GM18511 (cell line): Measurements from ENCODE around the gene KCNJ2.

Source experiments
- ATAC-seq: cut with Tn5 transposase; IDR thresholded peaks from one replicate; pipeline ENCODE4 v1.9.1; 2021; ENCODE audit warnings: mild to moderate bottlenecking, moderate library complexity; ENCODE audit not compliant: unreplicated experiment

Gene KCNJ2

GRCh38 chr17:70201872-70202419, 32.6 kb downstream of the KCNJ2 start:
- ATAC-seq = no peak

DNA sequence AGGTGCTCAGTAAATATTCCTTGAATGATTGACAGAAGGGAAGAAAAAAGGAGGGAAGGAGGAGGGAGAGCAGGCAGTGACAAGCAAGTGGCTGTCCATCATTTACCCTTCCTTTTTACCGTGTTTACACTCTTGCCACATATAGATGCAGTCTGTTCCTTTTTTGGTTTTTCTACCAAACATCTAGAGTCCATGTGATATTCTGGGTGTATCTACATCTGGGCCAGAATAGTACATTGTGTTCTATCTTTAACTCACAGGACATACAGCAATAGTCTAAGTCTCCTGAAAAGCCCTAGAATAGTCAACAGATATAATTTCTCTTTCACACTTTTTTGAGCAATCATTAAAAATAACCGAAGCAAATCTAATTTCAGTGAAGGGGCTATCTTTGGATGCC, 33.5 kb downstream of the KCNJ2 start:
- ATAC-seq = no peak

- ATAC-seq = no peak
These were observed 35.1 kb downstream of the KCNJ2 start for GRCh38 chr17:70204431-70204830.

DNA sequence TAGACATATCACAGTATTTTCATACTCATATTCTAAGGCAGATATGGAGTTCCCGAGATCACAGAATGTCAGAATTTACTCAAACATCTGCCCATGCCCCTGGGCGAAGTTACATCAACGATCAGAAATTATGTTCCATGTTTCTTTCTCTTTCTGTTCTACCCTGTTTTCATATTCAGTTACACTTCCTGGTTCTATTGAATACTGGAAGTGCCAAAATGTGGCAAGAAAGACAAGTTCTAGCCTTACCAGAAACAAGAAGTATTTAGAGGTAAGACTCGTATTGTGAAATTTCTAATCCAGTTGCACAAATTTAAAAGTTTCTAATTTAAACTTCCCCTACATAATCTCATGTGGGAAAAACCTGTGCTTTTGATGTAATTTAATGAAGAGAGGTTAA, 36.1 kb downstream of the KCNJ2 start:
- no peak for ATAC-seq

- no peak for ATAC-seq
These were observed 37.2 kb downstream of the KCNJ2 start for GRCh38 chr17:70206361-70207010.

- ATAC-seq = no peak
These were observed 37.9 kb downstream of the KCNJ2 start for GRCh38 chr17:70207184-70207583.

GRCh38 chr17:70208080-70208794, 38.9 kb downstream of the KCNJ2 start:
- ATAC-seq = no peak

DNA sequence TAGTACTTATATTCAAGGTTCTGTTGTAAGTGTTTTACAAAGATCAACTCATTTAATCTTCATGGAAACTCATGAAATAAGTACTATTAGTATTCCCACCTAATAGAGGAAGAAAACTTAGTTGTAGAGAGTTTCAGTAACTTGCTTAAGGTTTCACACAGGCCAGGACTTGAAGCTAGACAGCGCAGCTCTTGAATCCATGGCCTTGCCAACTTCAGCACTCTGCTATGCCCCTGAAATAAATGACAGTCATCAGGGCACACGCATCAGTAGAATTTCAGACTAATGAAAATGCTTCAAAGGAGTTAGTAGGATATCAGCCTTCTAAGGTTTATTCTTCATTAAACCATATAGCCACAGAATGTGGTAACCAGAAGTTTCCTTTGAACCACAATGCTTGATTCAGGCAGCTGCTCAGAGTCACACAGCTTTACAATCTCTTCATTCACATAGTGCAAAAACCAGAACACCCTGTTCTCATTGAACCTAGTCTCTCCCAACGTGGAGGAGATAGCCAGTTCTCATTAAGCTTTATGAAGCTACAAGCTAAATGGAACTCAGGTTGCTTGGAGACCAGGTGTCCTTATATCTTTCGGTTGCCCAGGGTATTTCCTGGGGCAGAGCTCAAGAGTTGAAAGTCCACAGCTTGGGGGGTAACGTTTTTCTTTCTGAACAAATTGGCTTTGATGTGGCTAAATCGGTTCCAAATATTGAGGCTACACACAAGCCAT, 39.7 kb downstream of the KCNJ2 start:
- ATAC-seq = no peak

- ATAC-seq = no peak
These were observed 46.3 kb downstream of the KCNJ2 start for GRCh38 chr17:70215656-70216055.

DNA sequence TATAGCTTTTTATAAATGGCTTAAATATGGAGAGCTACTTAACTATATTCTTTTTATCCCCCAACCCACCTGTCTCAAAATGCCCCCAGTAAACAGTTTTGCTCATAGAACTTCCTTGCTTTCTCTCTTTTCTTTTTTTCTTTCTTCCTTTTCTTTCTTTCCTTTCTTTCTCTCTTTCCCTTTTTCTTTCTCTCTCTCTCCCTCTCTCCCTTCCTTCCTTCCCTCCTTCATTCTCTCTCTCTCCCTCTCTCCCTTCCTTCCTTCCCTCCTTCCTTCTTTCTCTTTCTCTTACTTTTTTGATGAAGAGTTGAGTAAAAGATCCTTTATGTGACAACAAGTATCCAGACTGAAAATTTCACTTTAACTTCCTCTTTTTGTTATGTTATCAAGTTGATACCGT, 48.2 kb downstream of the KCNJ2 start:
- ATAC-seq = no peak

GRCh38 chr17:70225276-70225675, 55.9 kb downstream of the KCNJ2 start:
- ATAC-seq = no peak
